Tibial artery (tissue), 4 donors: ENCODE measurements around the gene MATK.

ENCODE experiments used
- DNase-seq, 2 donors: peaks; one replicate each; pipeline ENCODE4 v3.0.0-alpha.2; 2019
- H3K27ac ChIP-seq, 2 donors: fragments of 200-600 bp; sonication (generic) in 1 of 2; 1 replicate in 1 of 2; 2 replicates in 1 of 2; pipeline ENCODE4 v1.5.1; 2018 to 2019; ENCODE audit warnings: mild to moderate bottlenecking in 1 of 2
- H3K27me3 ChIP-seq, 2 donors: fragments of 200-600 bp; sonication (generic) in 1 of 2; one replicate each; pipeline versions ENCODE4 v1.5.1 to v1.6.0; 2016 to 2019
- H3K36me3 ChIP-seq, 3 donors: fragments of 200-600 bp; sonication (generic) in 2 of 3; one replicate each; pipeline ENCODE4 v1.5.1; 2016 to 2019; ENCODE audit warnings: mild to moderate bottlenecking in 2 of 3
- H3K4me1 ChIP-seq, 4 donors: fragments of 200-600 bp; sonication (generic) in 2 of 4; 1 replicate in 3 of 4; 2 replicates in 1 of 4; pipeline ENCODE4 v1.5.1; 2016 to 2019
- H3K4me3 ChIP-seq, 2 donors: fragments of 200-600 bp; sonication (generic) in 1 of 2; 1 replicate in 1 of 2; 2 replicates in 1 of 2; pipeline ENCODE4 v1.5.1; 2018 to 2019; ENCODE audit warnings: mild to moderate bottlenecking in 2 of 2
- H3K9me3 ChIP-seq, 3 donors: fragments of 200-600 bp; sonication (generic) in 1 of 3; one replicate each; pipeline ENCODE4 v1.5.1; 2016 to 2019
- intact Hi-C: fragments of 100-400 bp; cut with DNase I; formaldehyde crosslinking; loops from one replicate; pipeline ENCODE4 v1.15.0; 2023; ENCODE audit warnings: low total_unique reads
- TF ChIP-seq, protein P1 (sequence below), 2 experiments: fragments of 200-600 bp in 1 of 2; fragments of 450-650 bp in 1 of 2; IDR thresholded peaks; one replicate each; pipeline ENCODE4 v1.5.1; 2017 to 2019; ENCODE audit warnings: antibody characterized with exemption in 2 of 2, mild to moderate bottlenecking in 1 of 2, moderate library complexity in 1 of 2

The MATK gene

DNA sequence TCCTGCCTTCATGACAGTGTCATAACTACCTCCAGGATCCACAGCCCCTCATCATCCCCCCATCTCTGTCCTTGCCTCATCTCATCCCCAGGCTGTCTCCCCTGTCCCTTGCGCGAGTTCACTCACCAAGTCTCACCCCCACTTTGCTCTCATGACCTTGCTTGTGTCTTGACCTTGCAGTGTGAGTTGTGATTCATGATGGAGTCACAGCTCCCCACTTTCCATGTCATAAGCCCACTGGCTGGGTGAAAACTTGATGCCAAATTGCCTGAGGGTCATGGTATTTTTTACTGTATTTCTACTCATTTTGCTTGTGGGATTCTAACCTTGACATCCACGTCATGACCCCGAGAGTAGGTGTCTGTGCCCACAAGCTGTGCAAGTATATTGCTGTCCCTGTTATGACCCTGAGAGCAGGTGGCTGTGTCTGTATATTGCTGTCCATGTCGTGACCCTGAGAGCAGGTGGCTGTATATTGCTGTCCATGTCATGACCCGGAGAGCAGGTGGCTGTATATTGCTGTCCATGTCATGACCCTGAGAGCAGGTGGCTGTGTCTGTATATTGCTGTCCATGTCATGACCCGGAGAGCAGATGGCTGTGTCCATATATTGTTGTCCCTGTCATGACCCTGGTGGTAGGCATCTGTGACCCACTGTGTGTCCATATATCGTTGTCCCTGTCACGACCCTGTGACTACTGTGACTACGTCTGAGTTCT lies 48.5 kb downstream of the MATK start:
- peaks cover 0 to 31% (median 0%) of the 10 kb centered on the region in 3 donors for H3K36me3 ChIP-seq
- no peaks in the 10 kb centered on the region for H3K4me1 ChIP-seq
- H3K27me3 ChIP-seq = peaks cover 0 to 29% of the 10 kb centered on the region in 2 donors
- TF ChIP-seq, protein P1, sequence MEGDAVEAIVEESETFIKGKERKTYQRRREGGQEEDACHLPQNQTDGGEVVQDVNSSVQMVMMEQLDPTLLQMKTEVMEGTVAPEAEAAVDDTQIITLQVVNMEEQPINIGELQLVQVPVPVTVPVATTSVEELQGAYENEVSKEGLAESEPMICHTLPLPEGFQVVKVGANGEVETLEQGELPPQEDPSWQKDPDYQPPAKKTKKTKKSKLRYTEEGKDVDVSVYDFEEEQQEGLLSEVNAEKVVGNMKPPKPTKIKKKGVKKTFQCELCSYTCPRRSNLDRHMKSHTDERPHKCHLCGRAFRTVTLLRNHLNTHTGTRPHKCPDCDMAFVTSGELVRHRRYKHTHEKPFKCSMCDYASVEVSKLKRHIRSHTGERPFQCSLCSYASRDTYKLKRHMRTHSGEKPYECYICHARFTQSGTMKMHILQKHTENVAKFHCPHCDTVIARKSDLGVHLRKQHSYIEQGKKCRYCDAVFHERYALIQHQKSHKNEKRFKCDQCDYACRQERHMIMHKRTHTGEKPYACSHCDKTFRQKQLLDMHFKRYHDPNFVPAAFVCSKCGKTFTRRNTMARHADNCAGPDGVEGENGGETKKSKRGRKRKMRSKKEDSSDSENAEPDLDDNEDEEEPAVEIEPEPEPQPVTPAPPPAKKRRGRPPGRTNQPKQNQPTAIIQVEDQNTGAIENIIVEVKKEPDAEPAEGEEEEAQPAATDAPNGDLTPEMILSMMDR (IDR thresholded peaks at IDR 0.05) = no peak
- intact Hi-C loops = no loop called here
- no peak overlapping the region for H3K4me3 ChIP-seq
- no peak for DNase-seq
- H3K9me3 ChIP-seq = no peaks in the 10 kb centered on the region
- H3K27ac ChIP-seq = no peak overlapping the region

DNA sequence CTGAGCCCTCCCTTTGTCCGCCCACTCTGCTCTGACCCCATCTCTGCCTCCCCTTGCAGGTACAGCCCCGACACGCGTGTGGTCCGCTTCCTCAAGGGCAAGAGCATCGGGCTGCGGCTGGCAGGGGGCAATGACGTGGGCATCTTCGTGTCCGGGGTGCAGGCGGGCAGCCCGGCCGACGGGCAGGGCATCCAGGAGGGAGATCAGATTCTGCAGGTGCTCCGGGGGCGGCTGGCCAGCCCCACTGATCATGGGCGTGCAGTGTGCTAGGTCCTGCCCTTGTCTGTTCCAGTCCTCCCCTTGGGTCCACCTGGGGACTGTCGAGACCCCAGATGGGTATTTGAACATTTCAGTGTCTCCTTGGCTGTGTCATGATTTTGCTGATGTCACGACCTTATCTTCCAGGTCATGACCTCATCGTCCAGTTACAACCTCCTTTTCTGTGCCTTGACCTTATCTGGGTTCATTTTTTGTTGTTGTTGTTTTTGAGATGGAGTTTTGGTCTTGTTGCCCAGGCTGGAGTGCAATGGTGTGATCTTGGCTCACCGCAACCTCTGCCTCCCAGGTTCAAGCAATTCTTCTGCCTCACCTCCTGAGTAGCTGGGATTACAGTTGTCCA lies 50.0 kb downstream of the MATK start:
- Histone ChIP-seq H3K4me3 (no peak overlapping the region), H3K4me1 (no peaks in the 10 kb centered on the region), H3K27me3 (peaks cover 0 to 29% of the 10 kb centered on the region in 2 donors), H3K9me3 (no peaks in the 10 kb centered on the region), H3K27ac (no peak overlapping the region), H3K36me3 (peaks cover 0 to 36% (median 0%) of the 10 kb centered on the region in 3 donors)
- no peak for DNase-seq
- intact Hi-C loops = no loop called here
- TF ChIP-seq, protein P1 (IDR thresholded peaks at IDR 0.05) = no peak

DNA sequence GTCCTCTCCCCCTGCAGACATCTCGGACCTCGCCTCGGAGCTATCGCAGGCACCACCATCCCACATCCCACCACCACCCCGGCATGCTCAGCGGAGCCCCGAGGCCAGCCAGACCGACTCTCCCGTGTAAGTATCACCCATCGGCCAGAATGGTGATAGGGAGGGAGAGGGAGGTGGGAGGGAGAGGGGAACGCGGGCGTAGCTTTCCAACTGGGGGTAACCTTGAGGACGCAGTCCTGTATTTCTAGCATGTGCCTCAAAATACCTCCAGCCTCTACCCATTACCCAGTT lies 51.9 kb downstream of the MATK start:
- H3K36me3 ChIP-seq = peaks cover 0 to 27% (median 0%) of the 10 kb centered on the region in 3 donors
- H3K4me1 ChIP-seq = no peaks in the 10 kb centered on the region
- TF ChIP-seq, protein P1 (IDR thresholded peaks at IDR 0.05) = no peak
- H3K9me3 ChIP-seq = peaks cover 0 to 4% (median 0%) of the 10 kb centered on the region in 3 donors
- DNase-seq = no peak
- H3K27me3 ChIP-seq = peaks cover 0 to 25% of the 10 kb centered on the region in 2 donors
- no peak overlapping the region for H3K4me3 ChIP-seq
- no peak overlapping the region for H3K27ac ChIP-seq
- intact Hi-C loops = no loop called here

DNA sequence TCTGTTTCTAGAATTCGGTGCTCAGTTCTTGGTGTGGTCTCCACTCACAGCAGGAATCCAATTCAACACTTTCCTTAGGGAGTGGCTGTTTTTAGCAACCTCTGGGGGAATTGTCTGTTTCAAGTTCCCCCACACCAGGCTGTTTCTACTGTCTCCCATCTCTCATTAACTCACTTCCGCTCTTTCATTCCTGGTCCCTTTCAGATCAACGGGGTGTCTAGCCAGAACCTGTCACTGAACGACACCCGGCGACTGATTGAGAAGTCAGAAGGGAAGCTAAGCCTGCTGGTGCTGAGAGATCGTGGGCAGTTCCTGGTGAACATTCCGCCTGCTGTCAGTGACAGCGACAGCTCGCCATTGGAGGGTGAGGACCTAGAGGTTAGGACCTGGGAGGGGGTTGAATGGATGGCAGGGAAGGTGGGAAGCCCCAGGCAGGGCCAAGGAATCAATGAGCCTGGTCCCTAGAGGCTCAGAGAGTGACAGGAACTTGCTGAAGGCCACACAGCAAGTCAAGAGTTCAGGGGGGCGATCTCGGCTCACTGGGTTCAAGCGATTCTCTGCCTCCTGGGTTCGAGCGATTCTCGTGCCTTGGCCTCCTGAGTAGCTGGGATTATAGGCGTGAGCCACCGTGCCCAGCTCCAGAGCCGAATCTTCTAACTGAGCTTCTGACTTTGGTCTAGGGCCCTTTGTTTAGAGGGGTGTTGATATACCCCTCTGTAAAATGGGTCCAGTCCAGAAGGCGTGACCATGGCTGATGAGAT lies 52.5 kb downstream of the MATK start:
- H3K36me3 ChIP-seq = peaks cover 0 to 23% (median 0%) of the 10 kb centered on the region in 3 donors
- no peak overlapping the region for H3K4me3 ChIP-seq
- no peaks in the 10 kb centered on the region for H3K4me1 ChIP-seq
- intact Hi-C loops = no loop called here
- no peak for DNase-seq
- H3K27me3 ChIP-seq = peaks cover 0 to 21% of the 10 kb centered on the region in 2 donors
- peaks cover 0 to 4% (median 0%) of the 10 kb centered on the region in 3 donors for H3K9me3 ChIP-seq
- TF ChIP-seq, protein P1 (IDR thresholded peaks at IDR 0.05) = no peak
- no peak overlapping the region for H3K27ac ChIP-seq

DNA sequence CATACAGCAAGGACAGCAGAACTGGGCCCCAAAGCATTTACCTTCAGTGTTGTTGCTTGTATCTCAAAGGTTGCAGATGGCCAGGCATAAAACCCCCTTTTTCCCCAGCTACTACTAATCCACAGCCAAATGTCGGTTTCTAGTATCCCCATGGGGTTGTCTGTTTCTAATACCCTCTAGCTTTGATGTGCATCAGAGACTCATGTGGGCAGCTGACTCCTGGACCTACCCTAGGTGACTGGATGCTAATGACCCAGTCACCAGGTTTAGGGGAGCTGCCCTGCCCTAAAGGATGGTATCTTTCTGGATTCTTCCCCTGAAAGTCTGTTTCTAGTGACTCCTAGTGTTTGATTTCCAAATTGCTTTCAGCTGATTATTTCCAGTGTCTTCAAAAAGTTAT lies 54.1 kb downstream of the MATK start:
- no peak for DNase-seq
- H3K27me3 ChIP-seq = peaks cover 0 to 13% of the 10 kb centered on the region in 2 donors
- TF ChIP-seq, protein P1 (IDR thresholded peaks at IDR 0.05) = no peak
- no peak overlapping the region for H3K27ac ChIP-seq
- H3K9me3 ChIP-seq = peaks cover 0 to 4% (median 0%) of the 10 kb centered on the region in 3 donors
- H3K4me1 ChIP-seq = no peaks in the 10 kb centered on the region
- H3K36me3 ChIP-seq = peaks cover 0 to 17% (median 0%) of the 10 kb centered on the region in 3 donors
- intact Hi-C loops = no loop called here
- H3K4me3 ChIP-seq = no peak overlapping the region
